OCI-LY7 (cell line): ENCODE data around the gene KSR1.

Source experiments
- CTCF ChIP-seq: fragments of 200-600 bp; sonication (generic); conservative IDR thresholded peaks from 2 replicates; pipeline ENCODE4 v1.5.1; 2014; ENCODE audit warnings: mild to moderate bottlenecking, antibody characterized with exemption, low read length, moderate library complexity, mixed read lengths
- EZH2phosphoT487 ChIP-seq: fragments of 200-600 bp; sonication (generic); IDR thresholded peaks from 2 replicates; pipeline ENCODE4 v1.6.1; 2018; ENCODE audit warnings: low read depth, borderline replicate concordance, mild to moderate bottlenecking, mixed run types, antibody characterized with exemption, low read length, moderate library complexity, mixed read lengths

- TF ChIP-seq CTCF (no peak), EZH2phosphoT487 (no peak)
These were observed 21.0 kb downstream of the KSR1 start for GRCh38 chr17:27477050-27477888.
